Measurements from ENCODE around the gene JAG2.

GRCh38 chr14:105135700-105136395 is 32.7 kb downstream of the JAG2 start:
- TF ChIP-seq CSDC2 (CRISPR knock-in tag; IDR thresholded peaks at IDR 0.05) (no peak), ZNF565 (CRISPR knock-in tag; conservative IDR thresholded peaks at IDR 0.05; ENCODE audit: low read depth) (no peak), ZC3H10 (CRISPR knock-in tag; IDR thresholded peaks at IDR 0.05) (no peak), OSR1 (CRISPR knock-in tag; IDR thresholded peaks at IDR 0.05) (no peak), ZNF8 (CRISPR knock-in tag; IDR thresholded peaks at IDR 0.05) (no peak), CREB5 (CRISPR knock-in tag; IDR thresholded peaks at IDR 0.05; ENCODE audit: low read depth) (no peak), POU6F1 (CRISPR knock-in tag; IDR thresholded peaks at IDR 0.05; ENCODE audit: borderline replicate concordance, low read depth) (no peak), ZFP30 (CRISPR knock-in tag; IDR thresholded peaks at IDR 0.05) (no peak), ESRRG (CRISPR knock-in tag; IDR thresholded peaks at IDR 0.05) (no peak), ZFP3 (CRISPR knock-in tag; IDR thresholded peaks at IDR 0.05) (no peak), PATZ1 (CRISPR knock-in tag; IDR thresholded peaks at IDR 0.05; ENCODE audit: borderline replicate concordance) (no peak), SNAI2 (CRISPR knock-in tag; IDR thresholded peaks at IDR 0.05) (no peak), ZNF70 (CRISPR knock-in tag; IDR thresholded peaks at IDR 0.05) (no peak)
